ENCODE measurements around the gene CCPG1. TPM values are rescaled to one million over a fixed set of nuclear protein-coding genes. Genes with fewer than 3 reads are reported as not detected.

Gene CCPG1
- total and polyA plus RNA-seq, 10 of the 15 experiments (the other 5 are each of a cell fraction or from before 2014, with no cell fraction given), result 5.1 to 15.8 (median 10.0) TPM

- TF ChIP-seq, protein P1, sequence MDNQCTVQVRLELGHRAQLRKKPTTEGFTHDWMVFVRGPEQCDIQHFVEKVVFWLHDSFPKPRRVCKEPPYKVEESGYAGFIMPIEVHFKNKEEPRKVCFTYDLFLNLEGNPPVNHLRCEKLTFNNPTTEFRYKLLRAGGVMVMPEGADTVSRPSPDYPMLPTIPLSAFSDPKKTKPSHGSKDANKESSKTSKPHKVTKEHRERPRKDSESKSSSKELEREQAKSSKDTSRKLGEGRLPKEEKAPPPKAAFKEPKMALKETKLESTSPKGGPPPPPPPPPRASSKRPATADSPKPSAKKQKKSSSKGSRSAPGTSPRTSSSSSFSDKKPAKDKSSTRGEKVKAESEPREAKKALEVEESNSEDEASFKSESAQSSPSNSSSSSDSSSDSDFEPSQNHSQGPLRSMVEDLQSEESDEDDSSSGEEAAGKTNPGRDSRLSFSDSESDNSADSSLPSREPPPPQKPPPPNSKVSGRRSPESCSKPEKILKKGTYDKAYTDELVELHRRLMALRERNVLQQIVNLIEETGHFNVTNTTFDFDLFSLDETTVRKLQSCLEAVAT (IDR thresholded peaks at IDR 0.05), result 0 out of 2 replicates have a peak, but pooled peaks have one; percentile 55
- peak; percentile 57; the same call in 1 of the 2 replicates for TF ChIP-seq RFX5 (IDR thresholded peaks at IDR 0.05; ENCODE audit: low read depth, low read length)
- TF ChIP-seq ZNF207 (IDR thresholded peaks at IDR 0.05; ENCODE audit: borderline replicate concordance), result no peak
- no peak for TF ChIP-seq PAX8 (IDR thresholded peaks at IDR 0.05)
- no peak; the same call in 1 of the 2 replicates for TF ChIP-seq TARDBP (IDR thresholded peaks at IDR 0.05; ENCODE audit: borderline replicate concordance)
- no peak for TF ChIP-seq YBX1 (IDR thresholded peaks at IDR 0.05)
- no peak for TF ChIP-seq HDAC2 (IDR thresholded peaks at IDR 0.05)
- no peak for TF ChIP-seq RELA (IDR thresholded peaks at IDR 0.05; ENCODE audit: borderline replicate concordance, partially characterized antibody)
- TF ChIP-seq MTA2 (IDR thresholded peaks at IDR 0.05; ENCODE audit: low read depth), result peak; percentile 52; the same call in 1 of the 2 replicates
- no peak for TF ChIP-seq POLR2AphosphoS2 (IDR thresholded peaks at IDR 0.05; ENCODE audit: low read depth, low read length)
- TF ChIP-seq NR2F1 (conservative IDR thresholded peaks at IDR 0.05), result peak; percentile 62
- TF ChIP-seq, protein P2, sequence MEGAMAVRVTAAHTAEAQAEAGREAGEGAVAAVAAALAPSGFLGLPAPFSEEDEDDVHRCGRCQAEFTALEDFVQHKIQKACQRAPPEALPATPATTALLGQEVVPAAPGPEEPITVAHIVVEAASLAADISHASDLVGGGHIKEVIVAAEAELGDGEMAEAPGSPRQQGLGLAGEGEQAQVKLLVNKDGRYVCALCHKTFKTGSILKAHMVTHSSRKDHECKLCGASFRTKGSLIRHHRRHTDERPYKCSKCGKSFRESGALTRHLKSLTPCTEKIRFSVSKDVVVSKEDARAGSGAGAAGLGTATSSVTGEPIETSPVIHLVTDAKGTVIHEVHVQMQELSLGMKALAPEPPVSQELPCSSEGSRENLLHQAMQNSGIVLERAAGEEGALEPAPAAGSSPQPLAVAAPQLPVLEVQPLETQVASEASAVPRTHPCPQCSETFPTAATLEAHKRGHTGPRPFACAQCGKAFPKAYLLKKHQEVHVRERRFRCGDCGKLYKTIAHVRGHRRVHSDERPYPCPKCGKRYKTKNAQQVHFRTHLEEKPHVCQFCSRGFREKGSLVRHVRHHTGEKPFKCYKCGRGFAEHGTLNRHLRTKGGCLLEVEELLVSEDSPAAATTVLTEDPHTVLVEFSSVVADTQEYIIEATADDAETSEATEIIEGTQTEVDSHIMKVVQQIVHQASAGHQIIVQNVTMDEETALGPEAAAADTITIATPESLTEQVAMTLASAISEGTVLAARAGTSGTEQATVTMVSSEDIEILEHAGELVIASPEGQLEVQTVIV (IDR thresholded peaks at IDR 0.05; ENCODE audit: borderline replicate concordance, partially characterized antibody), result no peak
- TF ChIP-seq RBBP5 (conservative IDR thresholded peaks at IDR 0.05), result no peak
- TF ChIP-seq FOS (IDR thresholded peaks at IDR 0.05; ENCODE audit: borderline replicate concordance, extremely low read depth, insufficient read length), result no peak
- TF ChIP-seq CBX3 (IDR thresholded peaks at IDR 0.05; ENCODE audit: borderline replicate concordance, low read depth), result no peak
- TF ChIP-seq SMAD5 (IDR thresholded peaks at IDR 0.05; ENCODE audit: low read depth), result no peak
- peak; percentile 75 to 80 for TF ChIP-seq IKZF2 (IDR thresholded peaks at IDR 0.05)
- TF ChIP-seq MAX (IDR thresholded peaks at IDR 0.05; ENCODE audit: low read depth, low read length), result peak; percentile 13
- TF ChIP-seq PBX3 (IDR thresholded peaks at IDR 0.05; ENCODE audit: insufficient replicate concordance, low read depth, low read length), result no peak
- TF ChIP-seq HDAC6 (IDR thresholded peaks at IDR 0.05; ENCODE audit: unreplicated experiment), result no peak
- peak; percentile 78; the same call in 1 of the 2 replicates for TF ChIP-seq NBN (IDR thresholded peaks at IDR 0.05)
- no peak for TF ChIP-seq SREBF1 (IDR thresholded peaks at IDR 0.05; ENCODE audit: low read length)
- no peak for TF ChIP-seq SREBF2 (IDR thresholded peaks at IDR 0.05; ENCODE audit: low read length)
- TF ChIP-seq ZNF384 (IDR thresholded peaks at IDR 0.05; ENCODE audit: borderline replicate concordance, low read depth, low read length), result no peak
- TF ChIP-seq NFYB (IDR thresholded peaks at IDR 0.05; ENCODE audit: insufficient read depth, low read depth, low read length), result no peak
- peak; percentile 76 for TF ChIP-seq POLR2AphosphoS5 (IDR thresholded peaks at IDR 0.05; ENCODE audit: low read length)
- TF ChIP-seq PML (IDR thresholded peaks at IDR 0.05; ENCODE audit: low read length), result no peak
- no peak for TF ChIP-seq ZNF622 (IDR thresholded peaks at IDR 0.05)
- no peak for TF ChIP-seq CHD1 (IDR thresholded peaks at IDR 0.05; ENCODE audit: low read depth, low read length)
Observed at GRCh38 chr15:55408012-55408928, at the start of gene CCPG1, which contains the start of gene PIERCE2 (continued).

Measured in GM12878 (cell line).